ENCODE results near the gene SCNN1B.

The SCNN1B gene

DNA sequence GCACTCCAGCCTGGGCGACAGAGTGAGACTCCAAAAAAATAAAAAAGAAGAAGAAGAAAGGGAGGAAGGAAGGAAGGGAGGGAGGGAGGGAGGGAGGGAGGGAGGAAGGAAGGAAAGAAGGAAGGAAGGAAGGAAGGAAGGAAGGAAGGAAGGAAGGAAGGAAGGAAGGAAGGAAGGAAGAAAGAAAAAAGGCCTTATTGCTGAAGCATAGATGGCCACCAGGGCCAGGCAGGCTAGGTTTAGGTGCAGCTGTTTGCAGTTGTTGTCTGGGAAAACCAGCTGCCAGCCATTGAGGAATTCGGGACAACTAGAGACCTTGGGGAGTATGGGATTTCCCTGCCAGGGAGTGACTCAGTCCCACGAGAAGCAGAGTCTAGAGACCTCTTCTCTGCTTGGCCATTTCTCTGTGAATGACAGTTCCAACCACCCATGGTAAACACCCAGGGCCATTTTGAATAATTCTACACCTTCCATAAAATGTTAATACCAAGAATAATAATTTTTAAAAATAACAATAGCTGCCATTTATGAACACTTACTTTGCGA lies 31.0 kb downstream of the SCNN1B start:
- H3K27ac ChIP-seq = no peak overlapping the region
- no peak for TF ChIP-seq ZFX (IDR thresholded peaks at IDR 0.05)
- TF ChIP-seq, protein P1, sequence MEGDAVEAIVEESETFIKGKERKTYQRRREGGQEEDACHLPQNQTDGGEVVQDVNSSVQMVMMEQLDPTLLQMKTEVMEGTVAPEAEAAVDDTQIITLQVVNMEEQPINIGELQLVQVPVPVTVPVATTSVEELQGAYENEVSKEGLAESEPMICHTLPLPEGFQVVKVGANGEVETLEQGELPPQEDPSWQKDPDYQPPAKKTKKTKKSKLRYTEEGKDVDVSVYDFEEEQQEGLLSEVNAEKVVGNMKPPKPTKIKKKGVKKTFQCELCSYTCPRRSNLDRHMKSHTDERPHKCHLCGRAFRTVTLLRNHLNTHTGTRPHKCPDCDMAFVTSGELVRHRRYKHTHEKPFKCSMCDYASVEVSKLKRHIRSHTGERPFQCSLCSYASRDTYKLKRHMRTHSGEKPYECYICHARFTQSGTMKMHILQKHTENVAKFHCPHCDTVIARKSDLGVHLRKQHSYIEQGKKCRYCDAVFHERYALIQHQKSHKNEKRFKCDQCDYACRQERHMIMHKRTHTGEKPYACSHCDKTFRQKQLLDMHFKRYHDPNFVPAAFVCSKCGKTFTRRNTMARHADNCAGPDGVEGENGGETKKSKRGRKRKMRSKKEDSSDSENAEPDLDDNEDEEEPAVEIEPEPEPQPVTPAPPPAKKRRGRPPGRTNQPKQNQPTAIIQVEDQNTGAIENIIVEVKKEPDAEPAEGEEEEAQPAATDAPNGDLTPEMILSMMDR (conservative IDR thresholded peaks at IDR 0.05) = no peak

DNA sequence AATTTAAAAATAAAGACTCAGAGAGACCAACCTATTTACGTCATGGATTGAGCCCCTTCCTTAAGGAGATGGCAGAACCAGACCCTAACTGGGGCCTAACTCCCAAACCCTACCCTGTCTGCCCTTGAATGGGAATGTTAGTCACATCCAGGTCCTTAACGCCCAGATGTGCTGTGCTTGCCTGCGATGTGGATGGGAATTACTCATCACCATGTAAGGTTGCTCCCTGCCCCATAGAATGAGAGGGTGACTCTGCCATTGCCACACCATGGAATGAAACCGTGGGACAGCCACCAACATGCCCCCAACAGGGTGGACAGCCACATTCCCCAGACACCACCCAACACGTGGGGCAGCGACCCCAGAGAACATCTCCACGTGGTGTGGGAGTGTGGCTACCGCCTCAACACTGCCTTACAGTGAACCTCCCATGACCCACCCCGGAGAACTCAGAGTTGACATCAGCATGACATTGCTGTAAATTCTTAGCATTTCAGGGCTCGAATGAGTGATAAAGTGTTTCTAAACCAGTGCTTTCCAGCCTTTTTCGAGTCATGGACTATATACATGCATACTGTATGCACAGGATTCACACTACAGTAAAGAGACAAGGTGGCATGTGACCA lies 31.8 kb downstream of the SCNN1B start:
- no peak overlapping the region for H3K27ac ChIP-seq
- TF ChIP-seq ZFX (IDR thresholded peaks at IDR 0.05) = no peak

DNA sequence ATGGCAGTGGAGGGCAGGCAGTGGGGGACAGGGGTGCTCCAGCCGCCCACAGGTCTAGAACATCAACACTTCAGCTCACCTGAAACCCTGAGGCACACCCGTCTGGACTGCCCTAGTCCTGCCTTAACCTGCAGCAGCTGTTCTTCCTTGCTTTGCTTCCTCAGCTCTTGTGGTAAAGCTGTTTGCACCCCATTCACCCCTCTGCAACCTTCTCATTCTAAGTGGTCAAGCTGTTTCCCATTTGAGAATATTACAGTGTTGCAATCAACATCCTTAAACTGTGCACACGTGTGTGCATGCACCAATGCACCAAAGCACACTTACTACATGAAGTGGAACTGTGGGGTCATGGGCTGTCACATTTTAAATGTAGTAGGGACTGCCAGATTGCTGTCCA lies 32.4 kb downstream of the SCNN1B start:
- no peak overlapping the region for H3K27ac ChIP-seq
- no peak for TF ChIP-seq ZFX (IDR thresholded peaks at IDR 0.05)
- TF ChIP-seq, protein P1 (conservative IDR thresholded peaks at IDR 0.05) = no peak

DNA sequence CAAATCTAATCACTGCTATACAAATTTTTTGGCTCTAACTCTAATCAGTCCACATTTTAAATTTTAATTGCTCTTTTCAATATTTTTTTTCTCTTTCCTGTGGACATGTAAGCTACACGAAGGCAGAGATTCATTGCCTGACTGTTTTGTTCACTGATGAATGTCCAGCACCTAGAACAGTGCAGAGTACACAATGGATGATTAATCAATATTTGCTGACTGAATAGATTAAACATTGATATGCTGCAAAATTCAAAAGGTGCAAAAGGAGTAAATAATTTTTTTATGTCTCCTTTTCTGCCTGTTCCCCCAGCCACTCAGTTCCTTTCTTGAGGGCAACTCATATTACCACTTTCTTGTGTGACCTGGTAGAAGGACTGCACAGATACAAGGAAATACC lies 32.8 kb downstream of the SCNN1B start:
- H3K27ac ChIP-seq = no peak overlapping the region
- TF ChIP-seq, protein P1 (conservative IDR thresholded peaks at IDR 0.05) = no peak

DNA sequence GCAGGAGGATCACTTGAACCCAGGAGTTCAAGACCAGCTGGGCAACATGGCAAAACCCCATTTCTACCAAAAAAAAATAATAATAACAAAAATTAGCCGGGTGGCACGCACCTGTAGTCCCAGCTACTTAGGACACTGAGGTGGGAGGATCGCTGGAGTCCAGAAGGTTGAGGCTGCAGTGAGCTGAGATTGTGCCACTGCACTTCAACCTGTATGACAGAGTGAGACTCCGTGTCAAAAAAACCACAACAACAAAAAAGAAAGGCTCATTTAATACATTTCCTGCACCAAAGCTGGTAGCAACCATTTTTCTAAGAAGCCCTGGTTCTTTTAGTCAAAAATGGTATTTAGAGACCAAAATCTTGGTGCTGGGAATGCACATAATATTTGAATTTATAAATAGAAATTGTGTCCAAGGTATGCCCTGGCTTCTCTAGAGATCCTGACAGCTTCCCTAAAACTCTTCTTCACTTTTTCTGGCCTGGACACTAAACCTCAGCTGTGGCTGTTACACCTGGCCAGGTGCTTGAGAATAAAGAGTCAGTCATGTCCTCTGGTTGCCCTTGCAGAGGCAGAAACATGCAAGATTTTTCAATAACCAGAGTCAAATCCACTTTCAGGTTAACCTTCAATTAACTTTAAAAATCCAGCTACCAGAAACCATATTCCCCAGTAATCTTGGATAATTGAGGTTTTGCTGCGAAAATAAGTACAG lies 35.9 kb downstream of the SCNN1B start:
- TF ChIP-seq, protein P1 (conservative IDR thresholded peaks at IDR 0.05) = no peak
- TF ChIP-seq ZFX (IDR thresholded peaks at IDR 0.05) = no peak
- no peak overlapping the region for H3K27ac ChIP-seq

DNA sequence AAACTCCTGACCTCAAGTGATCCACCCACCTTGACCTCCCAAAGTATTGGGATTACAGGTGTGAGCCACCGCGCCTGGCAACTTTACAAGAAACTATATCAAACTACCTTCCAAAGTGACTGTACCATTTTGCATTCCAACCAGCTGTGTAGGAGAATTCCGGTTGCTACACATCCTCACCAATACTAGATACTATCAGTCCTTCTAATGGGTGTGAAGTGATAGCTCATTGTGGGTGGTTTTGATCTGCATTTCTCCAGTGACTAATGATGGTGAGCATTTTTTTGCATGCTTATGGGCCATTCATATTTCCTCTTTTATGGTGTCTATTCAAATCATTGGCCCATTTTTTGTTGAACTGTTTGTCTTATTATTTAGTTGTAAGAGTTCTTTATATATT lies 37.7 kb downstream of the SCNN1B start:
- H3K27ac ChIP-seq = no peak overlapping the region
- TF ChIP-seq ZFX (IDR thresholded peaks at IDR 0.05) = no peak
- TF ChIP-seq, protein P1 (conservative IDR thresholded peaks at IDR 0.05) = no peak

DNA sequence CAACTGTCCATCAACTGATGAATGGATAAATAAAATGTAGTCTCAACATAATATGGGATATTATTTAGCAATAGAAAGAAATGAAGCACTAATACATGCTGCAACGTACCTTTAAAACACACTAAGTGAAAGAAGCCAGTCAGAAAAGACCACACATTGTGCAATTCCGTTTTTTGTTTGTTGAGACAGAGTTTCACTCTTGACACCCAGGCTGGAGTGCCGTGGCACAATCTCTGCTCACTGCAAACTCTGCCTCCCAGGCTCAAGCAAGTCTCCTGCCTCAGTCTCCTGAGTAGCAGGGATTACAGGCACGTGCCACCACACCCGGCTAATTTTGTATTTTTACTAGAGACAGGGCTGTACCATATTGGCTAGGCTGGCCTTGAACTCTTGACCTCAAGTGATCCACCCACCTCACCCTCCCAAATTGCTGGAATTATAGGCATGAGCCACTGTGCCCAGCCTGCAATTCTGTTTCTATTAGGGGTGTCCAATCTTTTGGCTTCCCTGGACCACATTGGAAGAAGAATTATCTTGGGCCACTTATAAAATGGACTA lies 40.1 kb downstream of the SCNN1B start:
- TF ChIP-seq, protein P1 (conservative IDR thresholded peaks at IDR 0.05) = no peak
- TF ChIP-seq ZFX (IDR thresholded peaks at IDR 0.05) = no peak
- H3K27ac ChIP-seq = no peak overlapping the region

Measured in C4-2B (cell line).